ENCODE results near the gene TRAPPC2. TPM values are rescaled to one million over a fixed set of nuclear protein-coding genes. Genes with fewer than 3 reads are reported as not detected.

Gene TRAPPC2
- total RNA-seq, 1 donor from 2014 or later, result 6.4 TPM

DNA sequence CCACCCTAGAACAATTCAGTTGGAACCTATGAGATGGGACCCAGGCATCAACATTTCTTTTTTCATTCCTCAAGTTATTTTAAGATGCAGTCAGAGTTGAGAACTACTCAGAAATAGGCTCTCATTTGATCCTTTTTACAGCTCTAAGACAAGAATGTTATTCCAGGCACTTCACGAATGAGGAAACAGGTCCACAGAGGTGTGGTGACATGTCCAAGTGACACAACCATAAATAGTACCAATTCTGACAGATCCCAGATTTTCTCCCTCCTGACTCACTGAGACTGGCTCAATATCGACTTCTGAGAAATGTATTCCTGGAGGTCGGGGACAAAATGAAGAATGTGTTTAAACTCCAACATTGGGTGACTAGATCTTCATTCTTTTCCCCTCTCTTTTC, 70.4 kb downstream of the TRAPPC2 start:
- TF ChIP-seq, protein P1, sequence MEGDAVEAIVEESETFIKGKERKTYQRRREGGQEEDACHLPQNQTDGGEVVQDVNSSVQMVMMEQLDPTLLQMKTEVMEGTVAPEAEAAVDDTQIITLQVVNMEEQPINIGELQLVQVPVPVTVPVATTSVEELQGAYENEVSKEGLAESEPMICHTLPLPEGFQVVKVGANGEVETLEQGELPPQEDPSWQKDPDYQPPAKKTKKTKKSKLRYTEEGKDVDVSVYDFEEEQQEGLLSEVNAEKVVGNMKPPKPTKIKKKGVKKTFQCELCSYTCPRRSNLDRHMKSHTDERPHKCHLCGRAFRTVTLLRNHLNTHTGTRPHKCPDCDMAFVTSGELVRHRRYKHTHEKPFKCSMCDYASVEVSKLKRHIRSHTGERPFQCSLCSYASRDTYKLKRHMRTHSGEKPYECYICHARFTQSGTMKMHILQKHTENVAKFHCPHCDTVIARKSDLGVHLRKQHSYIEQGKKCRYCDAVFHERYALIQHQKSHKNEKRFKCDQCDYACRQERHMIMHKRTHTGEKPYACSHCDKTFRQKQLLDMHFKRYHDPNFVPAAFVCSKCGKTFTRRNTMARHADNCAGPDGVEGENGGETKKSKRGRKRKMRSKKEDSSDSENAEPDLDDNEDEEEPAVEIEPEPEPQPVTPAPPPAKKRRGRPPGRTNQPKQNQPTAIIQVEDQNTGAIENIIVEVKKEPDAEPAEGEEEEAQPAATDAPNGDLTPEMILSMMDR (conservative IDR thresholded peaks at IDR 0.05; ENCODE audit: low read depth, low read length), result no peak
- no peak overlapping the region for H3K4me3 ChIP-seq (ENCODE audit: low read depth, low read length)
- no peak for DNase-seq (ENCODE audit: low read depth)

DNA sequence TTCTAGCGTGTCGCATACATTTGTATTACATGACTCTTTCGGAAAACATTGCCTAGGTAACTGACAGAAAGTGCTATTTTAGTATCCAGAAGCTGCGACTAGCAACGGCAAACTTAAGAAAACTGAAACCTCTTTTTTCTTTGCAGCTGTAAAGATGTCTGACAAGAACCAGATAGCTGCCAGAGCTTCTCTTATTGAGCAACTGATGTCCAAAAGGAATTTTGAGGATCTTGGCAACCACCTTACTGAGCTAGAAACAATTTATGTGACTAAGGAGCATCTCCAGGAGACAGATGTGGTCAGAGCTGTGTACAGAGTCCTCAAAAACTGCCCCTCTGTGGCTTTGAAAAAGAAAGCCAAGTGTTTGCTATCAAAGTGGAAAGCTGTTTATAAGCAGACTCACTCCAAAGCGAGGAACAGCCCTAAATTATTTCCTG, 72.0 kb downstream of the TRAPPC2 start:
- TF ChIP-seq, protein P1 (conservative IDR thresholded peaks at IDR 0.05; ENCODE audit: low read depth, low read length), result no peak
- no peak for DNase-seq (ENCODE audit: low read depth)
- no peak overlapping the region for H3K4me3 ChIP-seq (ENCODE audit: low read depth, low read length)

Other genes with a start within 250 kb of the TRAPPC2 start
- not detected in 2 replicates for gene EGFL6, start 165.0 kb downstream of the TRAPPC2 start, total RNA-seq
- gene TCEANC, start 81.5 kb downstream of the TRAPPC2 start, total RNA-seq, result 0.12 and 0.29 TPM in 2 replicates
- gene RAB9A, start 45.5 kb downstream of the TRAPPC2 start, total RNA-seq, result 33.6 and 39.6 TPM in 2 replicates
- 8.4 and 10.8 TPM in 2 replicates for gene OFD1, start 128 bp upstream of the TRAPPC2 start, total RNA-seq
- gene GPM6B, start 82.5 kb upstream of the TRAPPC2 start, total RNA-seq, result 1.5 and 3.6 TPM in 2 replicates